Measurements from ENCODE around the gene XBP1. TPM values are rescaled to one million over a fixed set of nuclear protein-coding genes. Genes with fewer than 3 reads are reported as not detected.
A peak's percentile ranks its signal among the peaks of the same experiment; 100 is the strongest.

Gene XBP1
- total and polyA plus RNA-seq, 8 donors, result 134 to 612 (median 259) TPM

GRCh38 chr22:28817064-28817463 is 16.7 kb upstream of the XBP1 start:
- H3K27me3 ChIP-seq, result no peaks in the 10 kb centered on the region
- H3K4me3 ChIP-seq, result no peak overlapping the region
- no peaks in the 10 kb centered on the region for H3K36me3 ChIP-seq
- TF ChIP-seq POLR2AphosphoS5 (IDR thresholded peaks at IDR 0.05) (no peak), CTCF (IDR thresholded peaks at IDR 0.05) (no peak), EP300 (IDR thresholded peaks at IDR 0.05) (no peak), POLR2A (IDR thresholded peaks at IDR 0.05) (no peak)
- intact Hi-C loops (cut with DNase I; ENCODE audit: low total_unique reads), result no loop called here
- peaks cover 68 to 98% (median 84%) of the 10 kb centered on the region in 4 donors for H3K4me1 ChIP-seq
- H3K9me3 ChIP-seq, result no peaks in the 10 kb centered on the region
- 69 to 100% (median 98%) methylated on average over 2 of the region's 2 CpGs for WGBS, 5 donors
- H3K27ac ChIP-seq, result peak overlapping the region; percentile 78 to 92 (median 88)
- no peak for DNase-seq

GRCh38 chr22:28815729-28816128 is 15.4 kb upstream of the XBP1 start:
- TF ChIP-seq POLR2AphosphoS5 (IDR thresholded peaks at IDR 0.05) (no peak), CTCF (IDR thresholded peaks at IDR 0.05) (no peak), EP300 (IDR thresholded peaks at IDR 0.05) (no peak), POLR2A (IDR thresholded peaks at IDR 0.05) (no peak)
- no peak for DNase-seq
- intact Hi-C loops (cut with DNase I; ENCODE audit: low total_unique reads), result no loop called here
- Histone ChIP-seq H3K9me3 (no peaks in the 10 kb centered on the region), H3K4me3 (no peak overlapping the region), H3K27me3 (no peaks in the 10 kb centered on the region), H3K4me1 (peaks cover 73 to 100% (median 88%) of the 10 kb centered on the region in 4 donors), H3K36me3 (no peaks in the 10 kb centered on the region), H3K27ac (peak overlapping the region; percentile 13 to 90 (median 87))
- WGBS, 5 donors, result 64 to 79% (median 70%) methylated on average over 6 of the region's 6 CpGs

- TF ChIP-seq POLR2A (IDR thresholded peaks at IDR 0.05) (no peak), POLR2AphosphoS5 (IDR thresholded peaks at IDR 0.05) (no peak), CTCF (IDR thresholded peaks at IDR 0.05) (no peak), EP300 (IDR thresholded peaks at IDR 0.05) (no peak)
- Histone ChIP-seq H3K36me3 (no peaks in the 10 kb centered on the region), H3K4me1 (peaks cover 73 to 100% (median 89%) of the 10 kb centered on the region in 4 donors), H3K27ac (peak overlapping the region; percentile 79 to 90 (median 87)), H3K4me3 (no peak overlapping the region), H3K9me3 (no peaks in the 10 kb centered on the region), H3K27me3 (no peaks in the 10 kb centered on the region)
- intact Hi-C loops (cut with DNase I; ENCODE audit: low total_unique reads), result no loop called here
- 43 to 61% (median 50%) methylated on average over 6 of the region's 6 CpGs for WGBS, 5 donors
- peak in 1 of 2 donors; percentile 26 for DNase-seq
Measured at GRCh38 chr22:28815111-28815510, 14.7 kb upstream of the XBP1 start.

- Histone ChIP-seq H3K36me3 (no peaks in the 10 kb centered on the region), H3K4me3 (no peak overlapping the region), H3K9me3 (no peaks in the 10 kb centered on the region), H3K27ac (peak overlapping the region; percentile 79 to 90 (median 87)), H3K4me1 (peaks cover 67 to 100% (median 82%) of the 10 kb centered on the region in 4 donors), H3K27me3 (no peaks in the 10 kb centered on the region)
- TF ChIP-seq POLR2A (IDR thresholded peaks at IDR 0.05), result peak in 1 of 4 donors; percentile 10
- peak; percentile 9 to 89 (median 66) for TF ChIP-seq POLR2AphosphoS5 (IDR thresholded peaks at IDR 0.05)
- TF ChIP-seq CTCF (IDR thresholded peaks at IDR 0.05), result peak in 1 of 7 experiments; percentile 14
- TF ChIP-seq EP300 (IDR thresholded peaks at IDR 0.05), result no peak
- intact Hi-C loops (cut with DNase I; ENCODE audit: low total_unique reads), result no loop called here
- 26 to 51% (median 37%) methylated on average over 2 of the region's 2 CpGs for WGBS, 5 donors
- DNase-seq, result peak; percentile 79 to 83
Measured at GRCh38 chr22:28813772-28814518, 13.6 kb upstream of the XBP1 start.
